GM21447 (cell line): ENCODE results near the gene ARFGAP1.
"Not testable (repeated sequence)": the region's sequence is repeated elsewhere in the genome, so short reads cannot be mapped to it uniquely, and the experiment has no call there.

Experiments
- ATAC-seq: cut with Tn5 transposase; IDR thresholded peaks from one replicate; pipeline ENCODE4 v1.9.1; 2021; ENCODE audit not compliant: unreplicated experiment

The ARFGAP1 gene

DNA sequence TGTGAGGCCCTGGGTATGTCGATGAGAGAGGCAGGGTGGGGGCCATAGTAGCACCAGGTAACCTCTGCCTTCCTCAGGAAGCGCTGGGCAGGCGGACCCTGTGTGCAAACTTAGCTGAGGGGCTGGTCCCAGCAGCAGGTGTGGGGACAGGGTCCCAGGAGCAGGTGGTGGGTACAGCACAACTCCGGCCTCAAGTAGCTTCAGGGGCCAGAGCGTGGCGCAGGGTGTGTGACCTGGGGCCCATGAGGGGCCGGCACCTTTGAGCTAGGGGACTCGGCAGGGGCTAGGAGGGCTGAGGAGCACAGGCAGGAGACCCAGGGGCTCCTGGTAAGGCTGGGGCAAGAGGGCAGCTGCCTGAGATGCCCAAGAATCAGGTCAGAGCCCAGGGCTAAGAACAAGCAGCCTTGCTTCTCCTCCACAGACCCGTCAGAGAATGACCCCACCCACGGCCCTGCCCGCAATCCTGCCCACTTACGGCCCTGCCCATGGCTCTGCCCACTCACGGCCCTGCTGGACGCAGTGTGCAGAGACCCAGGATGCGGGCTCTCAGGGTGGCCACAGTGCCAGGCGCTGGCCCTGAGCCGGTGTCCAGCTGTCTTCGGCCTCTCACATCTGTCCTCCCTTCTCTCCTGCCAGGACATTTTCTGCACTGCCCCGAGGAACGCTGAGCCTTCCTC, 57.6 kb downstream of the ARFGAP1 start:
- ATAC-seq, result no peak

DNA sequence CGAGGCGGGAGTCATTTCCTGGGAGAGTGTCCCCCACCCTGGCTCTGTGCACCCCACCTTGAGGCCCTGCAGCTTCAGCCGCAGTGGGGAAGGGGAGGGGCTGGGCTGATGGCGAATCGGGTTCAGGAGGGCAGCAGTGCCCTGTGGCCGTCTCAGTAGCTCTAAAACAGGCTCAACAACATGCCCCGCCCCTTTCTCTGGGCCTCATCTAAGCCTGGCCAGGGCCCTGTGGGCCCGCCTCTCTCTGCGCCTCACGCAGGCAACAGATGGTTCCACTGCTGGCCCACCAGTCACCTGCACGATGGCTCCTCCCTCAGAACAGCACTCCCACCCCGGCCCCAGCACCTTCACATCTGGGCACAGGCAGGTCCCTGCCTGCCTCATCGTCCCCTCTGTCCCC, 58.3 kb downstream of the ARFGAP1 start:
- ATAC-seq, result no peak

DNA sequence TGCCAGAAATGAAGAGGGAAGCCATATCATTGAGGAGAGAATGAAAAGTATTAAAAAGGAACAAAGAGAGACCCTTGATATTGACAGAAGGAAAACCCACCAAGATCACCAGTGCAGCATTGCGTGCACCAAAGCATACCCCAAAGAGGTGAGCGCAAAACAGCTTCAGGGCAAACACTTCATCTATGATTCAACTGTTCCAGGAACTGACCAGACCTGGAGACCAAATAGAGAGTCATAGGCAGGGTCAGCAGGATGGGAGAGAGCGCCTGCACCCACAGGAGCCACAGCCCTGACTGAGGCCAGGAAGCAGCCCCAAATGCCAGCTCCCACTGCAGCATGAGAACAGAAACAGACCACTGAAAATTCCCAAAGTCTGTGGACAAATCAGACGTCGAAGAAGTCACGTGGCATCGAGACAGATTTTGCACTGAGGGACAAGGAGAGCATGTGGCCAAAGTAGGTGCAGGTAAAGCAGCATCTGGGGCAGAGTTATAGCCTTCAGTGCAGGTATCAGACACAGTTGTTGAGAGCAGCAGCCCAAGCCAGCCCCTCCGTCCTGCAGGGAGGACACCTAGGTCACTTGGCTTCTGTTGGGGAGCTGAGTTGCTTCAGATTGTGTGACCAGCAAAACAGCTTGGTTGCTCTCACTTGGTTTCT, 59.3 kb downstream of the ARFGAP1 start:
- no peak for ATAC-seq

DNA sequence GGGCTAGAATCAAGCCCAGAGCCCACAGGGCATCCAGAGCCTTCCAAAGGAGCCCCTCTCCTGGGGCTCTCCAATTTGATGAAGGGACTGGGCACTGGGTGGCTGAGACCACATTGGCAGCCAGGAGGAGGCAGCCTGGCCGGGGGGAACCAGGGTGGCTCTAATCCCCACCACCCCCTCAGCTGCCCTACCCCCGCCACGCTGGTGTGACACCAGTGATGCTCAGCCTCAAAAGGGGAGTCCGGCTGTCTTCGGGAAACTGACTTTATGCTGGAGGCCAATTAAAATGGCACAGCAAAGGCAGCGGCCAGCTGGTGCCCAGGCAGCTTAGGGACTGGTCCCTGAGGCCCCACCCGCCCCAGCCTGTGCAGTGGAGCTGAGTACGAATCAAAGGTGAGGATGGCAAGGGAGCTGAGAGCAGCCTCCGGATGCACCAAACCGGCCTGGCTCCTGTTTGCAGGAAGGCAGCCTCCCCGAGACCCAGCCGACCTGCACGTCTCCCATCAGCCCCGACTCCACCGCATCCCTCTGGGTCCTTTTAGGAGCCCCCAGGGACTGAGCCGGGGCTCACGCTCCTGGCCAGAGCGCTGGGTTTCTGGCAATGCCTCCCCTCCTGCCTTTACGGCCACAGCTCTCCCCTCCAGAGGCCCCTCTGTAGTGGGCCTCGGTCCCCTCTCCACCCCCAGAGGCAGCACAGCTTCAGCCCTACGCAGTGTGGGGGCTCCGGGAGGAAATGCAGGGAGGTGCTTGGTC, 60.1 kb downstream of the ARFGAP1 start:
- ATAC-seq, result no peak

DNA sequence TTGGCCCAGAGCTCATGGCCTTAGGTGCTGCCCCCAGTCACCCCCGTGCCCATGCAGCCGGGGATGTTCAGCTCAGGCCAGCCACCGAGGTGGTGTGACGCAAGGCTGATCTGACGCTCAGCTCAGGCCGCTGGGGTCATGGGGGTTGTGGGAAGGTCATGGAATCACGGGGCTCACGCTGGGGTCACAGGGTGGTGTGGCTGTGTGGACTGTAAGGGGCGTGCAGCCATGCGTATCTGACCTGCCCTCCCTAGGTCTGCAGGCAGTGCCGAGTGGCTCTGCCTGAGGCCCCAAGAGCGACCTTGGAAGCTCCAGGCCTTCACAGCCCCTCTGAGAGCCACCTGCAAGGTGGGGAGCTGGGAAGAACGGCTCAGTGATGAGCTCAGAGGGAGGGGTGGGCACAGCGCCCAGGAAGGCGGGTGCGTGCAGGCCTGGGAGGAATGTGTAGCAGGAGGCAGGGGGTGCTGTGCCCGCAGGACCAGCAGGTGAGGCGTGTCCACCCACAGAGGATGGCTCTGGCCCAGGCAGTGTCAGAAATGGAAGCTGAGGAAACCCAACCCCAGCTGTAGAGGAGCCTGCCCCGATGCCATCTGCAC, 60.7 kb downstream of the ARFGAP1 start:
- no peak for ATAC-seq

DNA sequence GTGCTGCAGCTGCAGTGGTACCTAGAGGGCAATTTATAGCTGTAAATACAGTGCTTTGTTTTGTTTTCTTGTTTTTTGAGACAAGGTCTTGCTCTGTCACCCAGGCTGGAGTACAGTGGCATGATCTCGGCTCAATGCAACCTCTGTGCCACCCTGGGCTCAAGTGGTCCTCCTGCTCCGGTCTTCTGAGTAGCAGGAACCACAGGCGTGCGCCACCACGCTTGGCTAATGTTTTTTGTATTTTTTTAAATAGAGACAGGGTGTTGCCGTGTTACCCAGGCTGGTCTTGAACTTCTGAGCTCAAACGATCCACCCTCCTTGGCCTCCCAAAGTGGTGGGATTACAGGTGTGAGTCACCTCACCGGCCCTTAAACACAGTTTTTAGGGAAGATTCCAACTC, 61.7 kb downstream of the ARFGAP1 start:
- no peak for ATAC-seq

DNA sequence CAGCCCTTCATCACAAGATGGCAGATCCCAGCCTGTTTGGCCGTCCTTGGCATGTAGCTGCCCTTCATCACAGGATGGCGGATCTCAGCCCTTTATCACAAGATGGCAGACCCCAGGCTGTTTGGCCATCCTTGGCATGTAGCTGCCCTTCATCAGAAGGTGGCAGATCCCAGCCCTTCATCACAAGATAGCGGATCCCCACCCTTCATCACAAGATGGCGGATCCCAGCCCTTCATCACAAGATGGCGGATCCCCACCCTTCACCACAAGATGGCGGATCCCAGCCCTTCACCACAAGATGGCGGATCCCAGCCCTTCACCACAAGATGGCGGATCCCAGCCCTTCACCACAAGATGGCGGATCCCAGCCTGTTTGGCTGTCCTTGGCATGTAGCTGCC, 62.4 kb downstream of the ARFGAP1 start:
- not testable (repeated sequence) for ATAC-seq

DNA sequence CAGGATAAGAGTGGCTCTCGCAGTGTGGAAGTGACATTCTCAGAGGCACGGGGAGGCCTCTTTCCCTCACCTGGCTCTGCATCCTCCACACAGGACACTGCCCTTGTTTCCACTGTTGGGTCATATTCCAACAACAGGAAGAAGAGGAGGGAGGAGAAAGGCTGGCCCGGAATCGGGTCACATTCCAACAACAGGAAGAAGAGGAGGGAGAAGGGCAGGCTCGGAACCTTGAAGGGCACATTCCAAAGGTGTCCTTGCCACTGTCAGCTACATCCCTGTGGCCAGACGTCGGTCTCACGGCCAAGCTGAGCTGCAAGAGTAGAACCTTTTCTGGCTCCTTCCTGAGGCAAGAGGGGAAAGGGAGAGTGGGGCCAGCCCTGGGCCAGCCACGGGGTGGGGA, 63.1 kb downstream of the ARFGAP1 start:
- ATAC-seq, result no peak

DNA sequence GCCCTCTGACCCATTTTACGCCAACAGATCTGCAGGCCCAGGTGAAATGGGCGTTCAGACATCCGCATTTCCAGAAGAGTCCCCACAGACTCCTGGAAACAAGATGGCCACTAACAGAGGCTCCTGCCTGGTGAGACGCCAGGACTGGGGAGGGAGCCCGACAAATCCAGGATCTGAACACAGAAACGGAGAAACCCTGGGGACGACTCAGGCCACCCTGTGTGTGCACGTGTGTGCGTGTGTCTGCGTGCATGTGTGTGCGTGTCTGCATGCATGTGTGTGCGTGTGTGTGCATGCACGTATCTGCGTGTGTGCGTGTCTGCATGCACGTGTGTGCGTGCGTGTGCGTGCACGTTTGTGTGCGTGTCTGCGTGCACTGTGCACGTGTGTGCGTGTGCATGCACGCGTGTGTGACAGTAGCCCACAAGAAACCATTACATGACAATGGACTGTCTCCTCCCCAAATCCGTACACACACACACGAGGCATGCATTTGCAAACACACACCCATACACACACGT, 63.7 kb downstream of the ARFGAP1 start:
- no peak for ATAC-seq

DNA sequence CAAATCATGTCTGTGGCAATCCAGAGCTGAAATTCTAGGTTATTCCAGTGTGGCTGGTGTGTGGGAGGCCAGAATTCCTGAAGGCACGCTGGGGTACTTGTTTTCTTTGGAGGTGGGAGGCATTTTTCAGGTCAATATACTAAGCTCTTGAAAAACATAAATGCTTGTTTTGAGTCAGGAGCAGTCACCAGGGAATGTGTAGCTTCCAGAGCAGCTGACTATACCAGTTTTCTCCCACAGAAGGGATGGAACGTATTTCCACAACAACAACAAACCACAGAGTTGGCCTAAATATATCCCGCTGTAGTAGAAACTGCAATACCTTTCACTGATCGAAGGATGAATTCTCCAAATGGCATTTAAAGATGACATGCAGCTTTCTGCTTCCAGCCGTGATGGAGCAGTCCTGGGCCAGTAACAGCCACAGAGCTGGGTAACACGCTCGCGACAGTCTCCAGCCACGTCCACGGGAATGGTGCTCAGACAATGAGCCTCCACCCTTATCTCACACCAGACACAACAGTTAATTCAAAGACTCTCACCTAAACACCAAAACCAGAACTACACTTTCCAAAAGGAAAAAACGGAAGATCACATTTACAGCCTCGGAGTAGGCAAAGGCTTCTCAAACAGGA, 65.3 kb downstream of the ARFGAP1 start:
- ATAC-seq, result no peak
